Measurements from ENCODE around the gene FOXI1.

- TF ChIP-seq POLR2A (IDR thresholded peaks at IDR 0.05; ENCODE audit: low read depth, low read length): no peak
- no peak for TF ChIP-seq POLR2AphosphoS5 (IDR thresholded peaks at IDR 0.05; ENCODE audit: low read depth, low read length)
- no peak for TF ChIP-seq TAF1 (IDR thresholded peaks at IDR 0.05; ENCODE audit: borderline replicate concordance, low read depth, low read length)
Measured at GRCh38 chr5:170110403-170111087, 4.8 kb downstream of the FOXI1 start.

Data from GM12892 (cell line).